IPS-18c (cell line): ENCODE measurements around the gene CBLL2.

ENCODE experiments used
- H3K4me3 ChIP-seq: 2 replicates; pipeline ENCODE4 v1.7.0; 2013; ENCODE audit warnings: low read depth, mild to moderate bottlenecking, low read length, moderate library complexity; ENCODE audit not compliant: insufficient read depth
- H3K9me3 ChIP-seq: one replicate; pipeline ENCODE4 v1.6.1; 2013; ENCODE audit warnings: mild to moderate bottlenecking, low read length, moderate library complexity; ENCODE audit not compliant: control insufficient read depth, insufficient read depth

Gene CBLL2

GRCh38 chrX:22320236-22320873 is 47.6 kb downstream of the CBLL2 start:
- H3K4me3 ChIP-seq = no peak overlapping the region
- H3K9me3 ChIP-seq = no peaks in the 10 kb centered on the region

- H3K4me3 ChIP-seq = no peak overlapping the region
- H3K9me3 ChIP-seq = no peaks in the 10 kb centered on the region
Observed at GRCh38 chrX:22323541-22323940, 50.8 kb downstream of the CBLL2 start.
